Measurements from ENCODE around the gene ABLIM1.
"Not testable (repeated sequence)": the region's sequence is repeated elsewhere in the genome, so short reads cannot be mapped to it uniquely, and the experiment has no call there.

ABLIM1 gene

GRCh38 chr10:114658175-114658574 lies at the start of gene ABLIM1:
Gene ABLIM1, minus strand, starts transcription at chr10:114658275. Its CDS starts 75 bp downstream, at chr10:114658200.
- no peak for DNase-seq (ENCODE audit: low spot score)

- DNase-seq (ENCODE audit: low spot score) = no peak
Observed at GRCh38 chr10:114706458-114707055, 48.5 kb upstream of the ABLIM1 start.

GRCh38 chr10:114704679-114705078 lies 46.6 kb upstream of the ABLIM1 start:
- DNase-seq (ENCODE audit: low spot score) = no peak

GRCh38 chr10:114703377-114704107 lies 45.5 kb upstream of the ABLIM1 start:
- no peak for DNase-seq (ENCODE audit: low spot score)

GRCh38 chr10:114698271-114699061 lies 40.4 kb upstream of the ABLIM1 start:
- no peak for DNase-seq (ENCODE audit: low spot score)

- DNase-seq (ENCODE audit: low spot score) = no peak
Observed at GRCh38 chr10:114697061-114697598, 39.1 kb upstream of the ABLIM1 start.

GRCh38 chr10:114696301-114696700 lies 38.2 kb upstream of the ABLIM1 start:
- not testable (repeated sequence) for DNase-seq (ENCODE audit: low spot score)

GRCh38 chr10:114694752-114695151 lies 36.7 kb upstream of the ABLIM1 start:
- DNase-seq (ENCODE audit: low spot score) = peak; percentile 20

GRCh38 chr10:114694062-114694461 lies 36.0 kb upstream of the ABLIM1 start:
- no peak for DNase-seq (ENCODE audit: low spot score)

- DNase-seq (ENCODE audit: low spot score) = no peak
Observed at GRCh38 chr10:114691442-114691941, 33.4 kb upstream of the ABLIM1 start.

- DNase-seq (ENCODE audit: low spot score) = no peak
Observed at GRCh38 chr10:114688786-114689185, 30.7 kb upstream of the ABLIM1 start.

GRCh38 chr10:114687459-114687858 lies 29.4 kb upstream of the ABLIM1 start:
- DNase-seq (ENCODE audit: low spot score) = no peak

GRCh38 chr10:114686013-114686412 lies 27.9 kb upstream of the ABLIM1 start:
- DNase-seq (ENCODE audit: low spot score) = no peak

- DNase-seq (ENCODE audit: low spot score) = no peak
Observed at GRCh38 chr10:114685456-114685855, 27.4 kb upstream of the ABLIM1 start.

- peak; percentile 59 for DNase-seq (ENCODE audit: low spot score)
Observed at GRCh38 chr10:114684822-114685209, 26.7 kb upstream of the ABLIM1 start.

GRCh38 chr10:114684084-114684821 lies 26.2 kb upstream of the ABLIM1 start:
- no peak for DNase-seq (ENCODE audit: low spot score)

- no peak for DNase-seq (ENCODE audit: low spot score)
Observed at GRCh38 chr10:114683593-114683992, 25.5 kb upstream of the ABLIM1 start.

GRCh38 chr10:114683162-114683561 lies 25.1 kb upstream of the ABLIM1 start:
- DNase-seq (ENCODE audit: low spot score) = no peak

- no peak for DNase-seq (ENCODE audit: low spot score)
Observed at GRCh38 chr10:114682532-114682931, 24.5 kb upstream of the ABLIM1 start.

GRCh38 chr10:114682121-114682520 lies 24.0 kb upstream of the ABLIM1 start:
- DNase-seq (ENCODE audit: low spot score) = no peak

- no peak for DNase-seq (ENCODE audit: low spot score)
Observed at GRCh38 chr10:114681542-114681941, 23.5 kb upstream of the ABLIM1 start.
